PC-9 (cell line): ENCODE data around the gene CCBE1. TPM values are rescaled to one million over a fixed set of nuclear protein-coding genes. Genes with fewer than 3 reads are reported as not detected.

Experiments used
- BruUV-seq: library from RNA; stranded (reverse); fragments of 400-500 nt; replicated peaks from 2 replicates; lab custom pipeline; 2021; lab: Mats Ljungman, UMichigan
- CTCF ChIA-PET: fragments of 300-600 bp; sonication (Branson Sonifier 250); formaldehyde crosslinking; loops from one replicate; lab custom pipeline; 2022; ENCODE audit warnings: antibody characterized with exemption; lab: Charles Lee
- POLR2A ChIA-PET: fragments of 300-600 bp; sonication (Branson Sonifier 250); formaldehyde crosslinking; loops from one replicate; lab custom pipeline; 2022; ENCODE audit warnings: antibody characterized with exemption; ENCODE audit not compliant: unreplicated experiment; lab: Charles Lee
- DNase-seq, 2 experiments: peaks; one replicate each; pipeline versions ENCODE4 v3.0.0 to v3.0.0-alpha.2; 2015 to 2022; ENCODE audit warnings: mixed read lengths in 1 of 2
- H2AFZ ChIP-seq: fragments of 200-600 bp; sonication (generic); 2 replicates; pipeline ENCODE4 v1.8.1; 2017; ENCODE audit warnings: antibody characterized with exemption
- H3F3A ChIP-seq: fragments of 200-600 bp; sonication (generic); 2 replicates; pipeline ENCODE4 v1.8.1; 2017; ENCODE audit warnings: antibody characterized with exemption, mild to moderate bottlenecking, low read depth; ENCODE audit not compliant: insufficient read depth
- H3K27ac ChIP-seq: fragments of 200-600 bp; sonication (generic); 2 replicates; pipeline ENCODE4 v1.6.1; 2016; ENCODE audit warnings: mixed run types
- H3K27me3 ChIP-seq: fragments of 200-600 bp; sonication (generic); 2 replicates; pipeline ENCODE4 v1.6.1; 2016; ENCODE audit warnings: low read depth, mixed run types; ENCODE audit not compliant: insufficient read depth
- H3K36me3 ChIP-seq: fragments of 200-600 bp; sonication (generic); 2 replicates; pipeline ENCODE4 v1.6.1; 2016; ENCODE audit warnings: low read depth, mixed run types
- H3K4me1 ChIP-seq: fragments of 200-600 bp; sonication (generic); replicated peaks from 2 replicates; pipeline ENCODE4 v1.6.1; 2016; ENCODE audit warnings: mixed run types; ENCODE audit not compliant: insufficient read depth
- H3K4me2 ChIP-seq: fragments of 200-600 bp; sonication (generic); 2 replicates; pipeline ENCODE4 v1.6.1; 2017; ENCODE audit warnings: mixed run types
- H3K4me3 ChIP-seq: fragments of 200-600 bp; sonication (generic); 2 replicates; pipeline ENCODE4 v1.6.1; 2016; ENCODE audit warnings: mixed run types
- H3K79me2 ChIP-seq: fragments of 200-600 bp; sonication (generic); 2 replicates; pipeline ENCODE4 v1.6.1; 2017; ENCODE audit warnings: low read depth, mixed run types
- H3K9me2 ChIP-seq: fragments of 200-600 bp; sonication (generic); 2 replicates; pipeline ENCODE4 v1.8.1; 2017; ENCODE audit warnings: mild to moderate bottlenecking; ENCODE audit not compliant: insufficient read depth
- H3K9me3 ChIP-seq: fragments of 200-600 bp; sonication (generic); 2 replicates; pipeline ENCODE4 v1.8.1; 2016; ENCODE audit warnings: low read depth; ENCODE audit not compliant: insufficient read depth
- H4K20me1 ChIP-seq: fragments of 200-600 bp; sonication (generic); 2 replicates; pipeline ENCODE4 v1.8.1; 2017; ENCODE audit not compliant: insufficient read depth
- CTCF ChIP-seq: fragments of 200-600 bp; sonication (generic); conservative IDR thresholded peaks from 2 replicates; pipeline ENCODE4 v1.6.1; 2017; ENCODE audit warnings: mixed run types, antibody characterized with exemption, mild to moderate bottlenecking, moderate library complexity
- EZH2 ChIP-seq: fragments of 200-600 bp; sonication (generic); IDR thresholded peaks from 2 replicates; pipeline ENCODE4 v1.8.0; 2017; ENCODE audit warnings: antibody characterized with exemption, low read depth
- intact Hi-C: fragments of 100-400 bp; cut with micrococcal nuclease; formaldehyde crosslinking; loops from one replicate; pipeline ENCODE4 v1.10.0; 2022; ENCODE audit not compliant: unreplicated experiment
- total RNA-seq: library from RNA; stranded (reverse); gene quantifications from 2 replicates; pipeline ENCODE4 v1.2.3, GENCODE V29; 2021

CCBE1 gene
- total RNA-seq, 1 experiment from 2014 or later, result 5.8 TPM

GRCh38 chr18:59582395-59582794 lies 114.8 kb downstream of the CCBE1 start:
- BruUV-seq, result no TSS peak
- ChIA-PET CTCF (no interaction called here), POLR2A (no interaction called here)
- no peaks in the 10 kb centered on the region for H3K79me2 ChIP-seq
- no peak overlapping the region for H3K27ac ChIP-seq
- TF ChIP-seq EZH2 (no peak), CTCF (no peak)
- no peak overlapping the region for H3K4me3 ChIP-seq
- intact Hi-C loops, result no loop called here
- H3K27me3 ChIP-seq, result peaks cover 72% of the 10 kb centered on the region
- H4K20me1 ChIP-seq, result no peaks in the 10 kb centered on the region
- H2AFZ ChIP-seq, result no peak overlapping the region
- H3K4me2 ChIP-seq, result no peak overlapping the region
- no peaks in the 10 kb centered on the region for H3F3A ChIP-seq
- no peaks in the 10 kb centered on the region for H3K36me3 ChIP-seq
- no peaks in the 10 kb centered on the region for H3K9me3 ChIP-seq
- no peaks in the 10 kb centered on the region for H3K9me2 ChIP-seq
- no peaks in the 10 kb centered on the region for H3K4me1 ChIP-seq
- DNase-seq, result no peak

- Histone ChIP-seq H3K4me1 (no peaks in the 10 kb centered on the region), H3K36me3 (no peaks in the 10 kb centered on the region), H2AFZ (no peak overlapping the region), H3K9me2 (no peaks in the 10 kb centered on the region), H3K4me3 (no peak overlapping the region), H3K9me3 (no peaks in the 10 kb centered on the region), H3K79me2 (no peaks in the 10 kb centered on the region), H4K20me1 (no peaks in the 10 kb centered on the region), H3K27me3 (peaks cover 44% of the 10 kb centered on the region), H3F3A (no peaks in the 10 kb centered on the region), H3K4me2 (no peak overlapping the region), H3K27ac (no peak overlapping the region)
- intact Hi-C loops, result no loop called here
- ChIA-PET CTCF (no interaction called here), POLR2A (no interaction called here)
- TF ChIP-seq CTCF (no peak), EZH2 (no peak)
- BruUV-seq, result no TSS peak
- DNase-seq, result no peak
These were observed 117.7 kb downstream of the CCBE1 start for GRCh38 chr18:59579509-59579908.

GRCh38 chr18:59577386-59577655 lies 119.9 kb downstream of the CCBE1 start:
- H3K4me2 ChIP-seq, result no peak overlapping the region
- no peak for DNase-seq
- no peaks in the 10 kb centered on the region for H3K4me1 ChIP-seq
- H3F3A ChIP-seq, result no peaks in the 10 kb centered on the region
- intact Hi-C loops, result no loop called here
- no peak overlapping the region for H3K4me3 ChIP-seq
- H2AFZ ChIP-seq, result no peak overlapping the region
- no peaks in the 10 kb centered on the region for H3K9me2 ChIP-seq
- no peak overlapping the region for H3K27ac ChIP-seq
- TF ChIP-seq EZH2 (no peak), CTCF (no peak)
- no peaks in the 10 kb centered on the region for H3K79me2 ChIP-seq
- no TSS peak for BruUV-seq
- CTCF ChIA-PET, result no interaction called here
- POLR2A ChIA-PET, result no interaction called here
- H3K27me3 ChIP-seq, result peaks cover 37% of the 10 kb centered on the region
- no peaks in the 10 kb centered on the region for H4K20me1 ChIP-seq
- H3K9me3 ChIP-seq, result no peaks in the 10 kb centered on the region
- H3K36me3 ChIP-seq, result no peaks in the 10 kb centered on the region
